ENCODE data around the gene SUPT3H.

SUPT3H gene

DNA sequence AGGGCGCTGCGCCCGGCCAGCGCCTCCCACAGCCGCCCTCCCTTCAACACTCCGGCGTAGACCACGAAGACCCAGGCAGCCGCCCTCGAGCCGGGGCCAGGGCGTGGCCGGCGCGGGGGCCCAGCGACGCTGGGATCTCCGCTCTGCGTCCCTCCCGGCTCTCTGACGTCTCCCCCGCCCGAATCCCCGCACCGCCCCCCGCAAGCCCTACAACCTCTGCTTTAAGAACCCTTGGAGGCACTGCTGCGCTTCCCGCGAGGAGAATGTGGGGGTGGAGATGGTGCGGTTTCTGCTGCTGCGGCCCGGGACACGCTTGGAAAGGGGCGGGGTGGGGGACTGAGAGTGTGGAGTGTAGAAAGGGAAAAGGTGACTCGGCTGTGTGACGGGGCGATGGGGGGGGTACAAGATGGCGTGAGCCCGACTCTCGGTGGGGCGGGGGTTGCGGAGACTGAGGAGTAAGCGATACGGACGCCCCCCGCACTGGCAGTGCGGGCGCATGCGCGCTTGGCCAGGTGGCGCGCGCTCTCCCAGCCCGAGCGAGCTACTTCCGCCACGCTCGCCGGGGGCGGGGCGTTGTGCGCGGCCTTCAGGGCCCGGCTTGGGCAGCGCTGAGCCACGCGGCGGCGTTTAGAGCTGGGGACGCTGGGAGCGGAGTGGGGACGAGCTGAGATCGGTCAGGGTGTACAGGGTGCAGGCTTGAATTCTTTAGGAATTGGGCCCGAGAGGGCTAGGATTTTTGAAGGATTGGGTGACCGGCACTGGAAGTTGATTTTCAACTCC is at the start of gene SUPT3H:
Gene SUPT3H, minus strand, starts transcription at position 381 of the 780 bp plus-strand sequence.
- peak; percentile 93 for DNase-seq

DNA sequence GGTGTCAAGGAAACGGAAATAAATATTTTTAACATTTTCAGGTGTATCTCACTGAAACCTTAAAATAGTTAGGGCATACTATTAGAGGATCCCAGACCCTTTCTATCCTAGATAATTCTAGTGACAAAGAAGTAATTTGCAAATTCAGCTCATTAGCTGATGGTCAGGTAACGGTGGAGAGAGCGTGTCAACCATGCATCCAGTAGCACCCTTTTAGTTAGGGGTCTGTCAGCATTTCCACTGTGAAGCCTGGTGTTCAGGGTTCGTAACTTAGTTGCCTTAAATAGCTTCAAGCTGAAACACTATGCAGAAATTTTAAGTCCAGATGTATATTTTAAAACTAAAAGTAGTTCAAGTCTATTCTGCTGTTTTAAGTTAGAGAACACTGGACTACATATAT is 48.5 kb upstream of the SUPT3H start:
- no peak for DNase-seq

DNA sequence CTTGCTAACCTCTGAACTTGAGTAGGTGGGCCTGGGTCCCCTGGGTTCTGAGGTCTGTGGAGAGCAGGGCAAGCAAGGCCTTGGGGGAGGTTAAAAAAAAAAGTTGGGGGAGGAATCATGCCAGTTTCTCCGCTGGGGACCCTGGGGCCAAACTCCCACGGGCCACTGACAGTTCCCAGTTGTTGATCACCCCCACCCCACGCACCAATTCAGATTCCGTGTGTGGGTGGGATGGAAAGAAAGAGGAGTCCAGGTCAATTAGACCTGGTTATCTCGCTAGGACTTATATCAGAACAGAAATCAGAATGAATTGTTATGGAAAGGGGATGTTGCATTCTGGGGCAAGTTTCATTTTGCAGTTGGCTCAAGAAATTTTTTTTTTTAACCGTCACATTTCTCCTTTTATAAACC is 46.7 kb upstream of the SUPT3H start:
- no peak for DNase-seq

DNA sequence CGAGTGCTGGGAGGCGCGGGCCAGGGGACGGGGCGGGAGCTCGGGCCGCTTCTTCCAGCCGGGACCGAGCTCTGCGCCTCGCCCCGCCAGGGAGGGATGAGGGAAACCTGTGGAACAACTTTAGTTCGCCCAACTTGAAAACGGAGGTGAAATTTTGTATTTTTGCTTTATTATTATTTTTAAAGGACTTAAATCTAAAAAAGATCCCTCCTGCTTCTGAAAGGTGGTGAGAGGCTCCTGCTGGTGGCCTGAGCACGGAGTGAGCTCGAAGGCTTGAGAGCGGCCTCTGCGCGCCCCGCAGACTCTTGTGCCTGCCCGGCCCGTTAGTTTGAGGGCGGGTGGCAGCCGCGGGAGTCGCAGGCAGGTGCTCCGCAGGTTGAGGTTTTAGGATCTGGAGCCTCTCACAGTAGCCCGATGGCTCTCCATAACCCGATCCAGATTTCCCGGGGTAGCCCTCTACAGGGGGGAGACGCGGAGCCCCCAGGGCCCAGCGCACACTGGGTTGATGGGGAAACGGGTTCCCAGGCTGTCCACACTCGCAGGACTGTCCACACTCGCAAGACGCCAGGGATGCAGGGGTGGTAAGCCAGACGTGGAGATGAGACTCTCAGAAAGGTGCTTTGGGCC is 46.2 kb upstream of the SUPT3H start:
- DNase-seq, result no peak

DNA sequence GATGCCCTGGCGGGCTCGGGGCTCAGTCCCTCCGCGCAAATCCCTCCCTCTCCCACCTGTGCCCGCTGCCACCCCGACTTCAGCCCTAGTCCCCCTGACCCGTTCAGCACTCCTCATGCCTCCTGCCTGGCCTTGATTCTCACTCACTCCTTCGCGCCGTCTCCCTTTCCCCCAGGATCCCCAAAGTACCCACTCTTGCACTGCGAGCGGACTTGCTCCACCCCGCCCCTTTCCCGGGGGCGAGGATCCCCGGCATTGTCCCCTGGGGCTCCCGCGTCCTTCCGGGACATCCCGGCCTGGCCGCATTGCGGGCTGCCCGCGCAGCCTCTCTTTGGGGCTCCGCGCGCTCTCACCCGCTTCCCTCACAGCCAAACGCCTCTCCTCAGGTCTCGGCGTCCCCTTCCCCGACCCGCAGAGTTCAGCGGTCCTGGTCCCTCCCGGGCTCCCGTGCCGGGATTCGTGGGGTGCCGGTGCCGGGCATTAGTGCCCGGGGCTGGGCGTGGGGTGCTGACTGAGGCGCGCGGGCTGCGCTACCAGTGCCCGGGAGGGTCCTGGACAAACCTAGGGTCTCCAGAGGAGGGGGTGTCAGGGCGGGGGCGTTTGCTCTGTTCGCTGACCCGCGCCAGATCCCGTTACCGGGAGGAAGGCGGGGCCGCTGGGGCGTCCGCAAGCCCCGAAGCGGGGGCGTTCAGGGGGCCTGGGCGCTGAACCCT is 45.5 kb upstream of the SUPT3H start:
- no peak for DNase-seq

DNA sequence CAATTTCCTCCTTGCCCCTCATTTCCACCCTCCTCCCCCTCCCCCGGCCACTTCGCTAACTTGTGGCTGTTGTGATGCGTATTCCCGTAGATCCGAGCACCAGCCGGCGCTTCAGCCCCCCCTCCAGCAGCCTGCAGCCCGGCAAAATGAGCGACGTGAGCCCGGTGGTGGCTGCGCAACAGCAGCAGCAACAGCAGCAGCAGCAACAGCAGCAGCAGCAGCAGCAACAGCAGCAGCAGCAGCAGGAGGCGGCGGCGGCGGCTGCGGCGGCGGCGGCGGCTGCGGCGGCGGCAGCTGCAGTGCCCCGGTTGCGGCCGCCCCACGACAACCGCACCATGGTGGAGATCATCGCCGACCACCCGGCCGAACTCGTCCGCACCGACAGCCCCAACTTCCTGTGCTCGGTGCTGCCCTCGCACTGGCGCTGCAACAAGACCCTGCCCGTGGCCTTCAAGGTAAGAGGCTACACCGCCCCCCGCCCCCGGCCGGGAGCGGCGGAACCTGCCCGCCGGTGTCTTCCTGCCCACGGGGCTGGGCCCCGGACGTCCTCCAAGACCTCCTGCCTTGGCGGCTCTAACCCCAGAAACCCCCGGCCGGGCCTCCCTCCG is 44.9 kb upstream of the SUPT3H start:
- DNase-seq, result peak; percentile 71

DNA sequence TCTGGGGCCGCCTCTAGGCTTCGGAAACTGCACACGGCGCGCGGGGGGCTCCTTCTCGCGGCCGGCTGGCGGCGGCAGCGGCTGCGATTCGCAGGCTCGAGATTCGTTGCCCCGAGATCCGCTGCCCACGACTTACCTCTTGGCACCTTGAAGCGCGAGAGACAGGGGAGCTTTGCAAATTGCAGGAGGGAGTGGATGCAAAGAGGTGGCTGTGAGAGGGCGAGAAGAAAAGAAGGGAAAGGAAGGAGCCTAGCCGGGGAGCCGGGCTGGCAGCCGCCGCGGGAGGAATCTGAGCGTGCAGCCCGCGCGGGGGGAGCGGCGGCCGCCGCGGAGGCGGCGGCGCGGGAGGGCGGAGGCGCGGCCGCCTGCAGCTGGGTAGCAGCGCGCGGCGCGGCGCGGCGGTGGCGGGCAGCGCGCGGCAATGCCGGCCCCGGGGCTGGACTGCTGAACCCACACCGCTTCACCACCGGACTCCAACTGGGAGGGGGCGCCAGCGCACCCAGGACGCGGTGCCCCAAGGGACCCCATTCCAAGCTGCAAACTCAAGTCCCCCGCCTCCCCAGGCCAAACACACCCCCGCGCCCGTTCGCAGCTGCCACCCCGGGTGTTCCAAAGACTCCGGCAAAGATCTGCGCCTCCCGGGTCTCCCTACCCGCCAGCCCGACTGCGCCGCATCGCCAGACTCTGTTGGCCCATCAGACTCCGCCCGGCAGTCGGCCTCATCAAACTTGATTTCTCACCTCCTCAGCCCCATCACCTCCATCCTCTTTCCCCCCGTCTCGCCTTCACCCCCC is 44.2 kb upstream of the SUPT3H start:
- peak; percentile 73 for DNase-seq

DNA sequence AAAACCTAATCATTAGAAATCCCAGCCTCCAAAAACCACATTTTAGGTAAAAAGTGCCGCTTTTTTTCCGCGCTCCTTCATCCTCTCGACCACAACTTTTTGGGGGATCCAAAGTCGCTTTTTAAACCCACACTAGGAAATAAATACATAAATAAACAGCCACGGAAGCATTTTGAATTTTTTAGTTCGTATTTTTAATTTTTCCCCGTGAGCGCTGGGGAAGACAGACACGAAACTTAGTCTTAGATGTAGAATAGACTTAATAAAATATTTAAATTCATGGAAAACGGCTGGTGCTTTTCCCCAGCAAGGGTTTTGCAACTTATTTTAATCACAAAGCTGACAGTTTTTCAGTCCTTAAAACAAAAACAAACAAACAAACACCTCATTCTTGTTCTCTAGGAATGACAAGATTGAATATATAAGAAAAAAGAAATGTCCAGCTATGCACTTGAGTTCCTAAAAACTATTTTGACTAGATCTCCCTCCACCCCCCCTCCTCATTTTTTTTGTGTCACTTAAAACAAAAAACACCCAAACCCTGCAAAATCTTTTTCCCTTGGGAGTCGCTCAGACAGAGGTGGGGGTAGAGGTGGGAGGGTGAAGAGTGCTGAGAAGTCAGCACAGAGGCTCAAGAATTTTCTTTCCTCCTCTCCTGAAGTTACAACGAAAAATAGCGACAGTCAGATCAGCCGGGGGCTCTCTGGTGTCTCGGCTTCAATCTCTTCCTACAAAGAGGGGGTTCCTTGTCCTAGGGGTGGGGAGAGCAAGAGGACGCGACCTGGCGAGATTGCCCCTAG is 43.4 kb upstream of the SUPT3H start:
- DNase-seq, result no peak

DNA sequence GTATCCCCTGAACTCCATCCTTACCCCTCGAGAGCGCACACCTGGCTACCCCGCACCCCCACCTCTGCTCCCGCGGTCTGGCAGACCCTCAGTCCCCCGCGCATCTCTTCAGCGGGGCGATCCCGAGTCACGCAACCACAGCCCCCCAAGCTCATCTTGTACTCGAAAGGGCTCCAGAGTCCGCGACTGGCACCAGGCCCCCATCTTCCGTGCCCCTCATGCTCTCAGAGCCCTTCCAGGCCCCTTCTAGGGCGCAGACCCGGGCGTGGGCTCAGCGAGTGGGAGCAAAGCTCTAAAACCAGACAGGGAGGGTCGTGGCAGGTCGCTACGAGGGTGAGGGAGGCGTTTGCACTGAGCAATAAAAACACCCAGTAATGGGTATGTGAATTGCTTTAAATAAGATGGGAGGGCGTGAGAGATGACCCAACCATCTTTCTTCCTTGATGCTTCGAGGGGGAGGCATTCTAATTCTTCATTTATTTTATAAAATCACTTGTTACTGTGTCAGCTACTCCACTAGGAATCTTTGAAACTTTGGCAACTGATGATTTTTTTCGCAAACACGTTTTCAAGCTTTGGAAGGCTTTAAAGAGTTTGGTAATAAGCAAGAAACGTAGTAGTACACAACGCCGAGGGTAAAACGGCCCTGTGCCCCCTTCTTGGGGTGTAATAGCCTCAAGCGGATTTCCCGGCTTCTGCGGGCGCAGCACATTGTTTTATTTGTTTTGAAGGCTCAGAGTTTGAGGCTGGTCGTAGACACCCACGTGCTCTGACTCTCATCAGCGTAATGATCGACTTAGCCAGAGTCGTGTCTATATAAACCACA is 42.6 kb upstream of the SUPT3H start:
- DNase-seq, result peak; percentile 78

DNA sequence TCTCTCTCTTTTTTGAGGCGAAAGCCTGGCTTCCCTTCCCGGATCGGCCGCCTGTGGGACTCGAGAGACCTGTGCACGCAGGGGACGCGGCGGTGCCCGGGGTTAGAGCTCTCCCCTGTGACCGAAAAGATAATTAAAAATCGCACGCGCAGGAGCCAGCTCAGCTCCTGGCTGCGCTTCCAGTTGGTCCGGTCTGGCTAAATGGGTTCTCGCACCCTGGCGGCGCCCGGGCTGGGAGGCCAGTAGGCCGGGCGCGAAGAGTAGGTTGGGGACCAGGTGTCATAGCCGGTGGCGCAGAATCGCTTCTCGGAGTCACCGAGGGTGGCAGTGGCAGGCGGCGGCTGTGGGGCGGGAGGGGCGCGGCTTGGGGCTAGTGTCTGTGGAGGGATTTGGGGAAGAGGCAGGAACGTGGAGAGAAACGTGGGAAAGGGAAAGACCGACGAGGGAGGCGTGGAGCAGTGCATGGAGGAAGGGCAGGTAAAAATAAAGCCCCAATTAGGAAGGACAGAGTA is 41.9 kb upstream of the SUPT3H start:
- DNase-seq, result peak; percentile 74

DNA sequence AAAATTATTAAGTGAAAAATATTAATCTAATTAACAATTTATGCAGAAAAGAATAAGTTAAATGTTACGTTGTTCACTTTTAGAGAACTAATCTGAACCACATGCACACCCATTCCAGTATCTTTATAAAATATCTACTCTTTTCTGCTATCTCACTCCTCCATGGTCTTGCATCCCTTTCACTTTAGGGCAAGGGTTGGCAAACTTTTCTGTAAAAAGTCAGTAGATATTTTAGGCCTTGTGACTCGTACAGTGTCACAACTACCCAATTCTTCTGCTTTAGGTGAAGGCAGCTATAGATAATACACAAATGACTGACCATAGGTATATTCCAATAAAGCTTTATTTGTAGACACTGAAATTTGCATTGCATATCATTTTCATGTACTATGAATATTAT is 39.7 kb upstream of the SUPT3H start:
- DNase-seq, result no peak

DNA sequence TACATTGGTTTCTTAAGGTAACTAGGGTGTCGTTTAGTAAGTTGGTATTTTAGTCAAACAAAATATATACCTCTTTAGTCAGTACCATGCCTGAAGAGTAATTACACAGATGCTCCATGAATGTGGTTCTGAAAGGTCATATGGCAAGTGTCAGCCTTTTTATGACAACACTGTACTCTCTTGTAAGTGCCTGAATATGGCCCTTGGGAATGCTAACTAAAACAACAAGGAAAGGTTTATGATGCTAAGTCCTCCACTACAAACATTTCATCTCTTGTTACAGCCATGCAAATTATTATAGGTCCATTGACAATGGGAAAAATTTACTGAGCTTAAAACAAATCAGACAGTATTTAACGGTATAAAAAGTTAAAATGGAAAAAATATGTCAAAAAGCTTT is 39.0 kb upstream of the SUPT3H start:
- DNase-seq, result no peak

DNA sequence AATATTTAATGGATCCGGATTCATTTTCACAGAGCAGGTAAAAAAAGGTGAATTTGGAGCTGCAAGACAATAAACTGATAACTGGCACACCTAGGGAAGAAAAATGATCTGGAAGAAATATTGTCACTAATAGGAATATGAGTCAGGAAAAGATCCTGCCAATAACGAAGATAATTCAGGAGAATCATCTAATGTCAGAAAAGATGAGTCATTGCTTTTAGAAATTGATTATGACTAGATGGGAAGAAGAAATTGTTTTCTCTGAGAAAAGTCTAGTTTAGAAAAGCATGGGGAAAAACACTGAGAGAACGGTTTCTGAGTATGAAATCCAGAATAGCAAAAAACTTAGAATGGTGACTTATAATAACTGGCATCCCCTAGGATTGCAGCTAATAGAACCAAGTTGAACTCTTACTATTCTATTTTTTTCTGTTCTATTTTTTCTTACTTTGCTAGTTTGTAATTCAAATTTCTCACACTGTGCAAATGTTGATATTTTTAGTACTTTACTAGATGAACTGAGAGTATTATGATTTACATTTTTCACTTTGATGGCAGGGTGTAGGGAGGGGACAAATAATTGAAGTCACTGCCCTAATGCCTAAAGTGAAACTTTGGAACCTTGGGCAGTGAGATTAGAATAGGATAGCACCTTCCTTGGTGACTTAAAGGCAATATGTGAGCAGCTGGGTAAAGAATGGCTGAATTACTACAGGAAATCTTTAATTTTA is 38.2 kb upstream of the SUPT3H start:
- no peak for DNase-seq

DNA sequence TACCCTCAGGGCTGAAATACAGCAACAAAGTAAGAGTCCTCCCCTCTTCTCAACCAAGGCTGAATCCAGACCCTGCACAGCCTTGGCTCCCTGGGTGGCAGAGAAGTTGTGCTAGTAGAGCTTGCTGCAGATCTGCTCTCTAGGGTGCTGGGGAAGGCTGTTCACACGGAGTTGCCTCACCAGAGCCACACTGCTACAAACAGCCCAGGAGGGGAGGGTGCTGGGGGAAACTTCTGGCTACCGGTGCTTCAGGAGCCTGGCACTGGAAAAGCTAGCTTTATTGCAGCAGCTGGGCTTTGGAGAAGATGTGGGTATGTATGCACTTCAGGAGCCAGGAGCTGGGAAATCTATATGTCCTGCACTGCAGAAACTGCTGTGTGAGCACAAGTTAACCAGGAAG is 37.6 kb upstream of the SUPT3H start:
- no peak for DNase-seq

DNA sequence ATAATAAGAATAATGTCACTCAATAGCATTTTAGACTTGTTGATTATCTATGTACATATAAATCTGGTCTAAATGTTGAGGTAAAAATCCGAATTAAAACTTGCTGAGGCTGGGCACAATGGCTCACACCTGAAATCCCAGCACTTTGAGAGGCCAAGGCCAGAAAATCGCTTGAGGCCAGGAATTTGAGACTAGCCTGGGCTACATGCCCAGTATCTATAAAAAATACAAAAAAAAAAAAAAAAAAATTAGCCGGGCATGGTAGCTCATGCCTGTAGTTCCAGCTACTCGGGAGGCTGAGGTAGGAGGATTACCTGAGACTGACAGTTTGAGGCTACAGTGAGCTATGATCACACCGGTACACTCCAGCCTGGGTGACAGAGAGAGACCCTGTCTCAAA is 34.2 kb upstream of the SUPT3H start:
- DNase-seq, result no peak

DNA sequence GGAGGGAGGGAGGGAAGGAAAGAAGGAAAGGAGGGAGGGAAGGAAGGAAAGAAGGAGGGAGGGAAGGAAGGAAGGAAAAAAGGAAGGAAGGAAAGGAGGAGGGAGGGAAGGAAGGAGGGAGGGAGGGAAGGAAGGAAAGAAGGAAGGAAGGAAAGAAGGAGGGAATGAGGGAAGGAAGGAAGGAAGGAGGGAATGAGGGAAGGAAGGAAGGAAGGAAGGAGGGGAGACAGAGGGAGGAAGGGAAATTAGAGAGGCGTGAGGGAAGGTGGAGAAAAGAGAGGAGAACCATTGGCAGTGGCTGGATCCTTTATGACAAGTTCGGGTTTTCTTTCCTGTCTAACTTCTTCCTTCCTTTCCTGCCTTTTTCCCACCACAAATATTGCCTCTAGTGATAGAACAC is 22.3 kb upstream of the SUPT3H start:
- DNase-seq, result no peak

DNA sequence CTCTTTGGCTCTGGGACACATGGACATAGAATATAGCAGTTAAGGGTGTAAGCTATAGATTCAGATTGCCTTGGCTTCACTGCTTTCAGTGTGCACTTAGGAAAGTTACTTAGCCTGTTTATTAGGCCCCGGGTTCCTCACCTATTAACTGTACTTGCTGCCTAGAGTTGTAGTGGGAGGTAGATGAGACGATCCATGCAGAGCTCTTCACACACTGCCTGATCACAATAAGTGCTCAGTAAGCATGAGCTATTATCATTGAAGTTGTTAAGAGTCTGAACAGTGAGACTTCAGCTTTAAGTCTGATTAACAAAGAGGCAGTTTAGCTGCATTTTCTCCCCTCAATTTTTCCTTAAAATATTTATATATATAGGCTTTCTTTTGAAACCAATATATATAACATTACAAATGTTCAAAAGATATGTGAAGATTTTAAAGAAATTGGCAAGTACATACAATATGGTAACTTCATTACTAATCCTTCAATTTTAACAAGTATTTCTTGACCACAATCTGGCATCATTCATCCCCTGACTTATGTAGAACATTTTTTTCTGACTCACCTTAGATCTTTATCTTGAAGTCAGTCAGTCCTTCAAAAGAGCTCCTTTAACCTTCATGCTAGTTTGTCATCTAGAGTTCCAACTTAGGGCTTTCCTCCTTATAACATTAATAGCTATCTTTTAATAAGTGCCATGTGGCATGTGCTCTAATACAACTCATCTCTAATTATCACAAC is 20.5 kb upstream of the SUPT3H start:
- DNase-seq, result peak; percentile 49

DNA sequence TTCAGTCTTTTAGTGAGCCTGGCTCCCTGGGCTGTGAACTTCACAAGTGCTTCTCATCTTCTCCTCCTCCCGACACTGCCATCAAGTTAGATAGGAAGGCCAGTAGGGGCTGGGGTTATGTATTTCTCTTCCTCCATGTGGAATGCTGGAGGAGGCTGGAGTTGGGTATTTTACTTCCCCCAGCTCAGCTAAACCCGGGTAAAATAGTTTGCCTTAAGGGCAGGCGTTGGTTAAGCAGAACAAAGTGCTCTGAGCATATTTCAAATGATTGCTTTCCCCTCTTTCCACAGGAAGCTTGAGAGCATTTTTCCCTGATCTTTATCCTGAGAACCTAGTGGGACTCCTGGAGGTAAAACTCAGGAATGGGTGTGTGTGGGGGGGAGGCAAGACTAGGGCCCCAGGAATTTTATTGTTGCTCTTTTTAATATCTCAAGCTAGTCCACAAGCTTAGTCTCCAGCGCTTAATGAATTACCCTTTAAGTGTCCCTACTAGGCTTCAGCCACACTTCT is 16.9 kb upstream of the SUPT3H start:
- DNase-seq, result no peak

DNA sequence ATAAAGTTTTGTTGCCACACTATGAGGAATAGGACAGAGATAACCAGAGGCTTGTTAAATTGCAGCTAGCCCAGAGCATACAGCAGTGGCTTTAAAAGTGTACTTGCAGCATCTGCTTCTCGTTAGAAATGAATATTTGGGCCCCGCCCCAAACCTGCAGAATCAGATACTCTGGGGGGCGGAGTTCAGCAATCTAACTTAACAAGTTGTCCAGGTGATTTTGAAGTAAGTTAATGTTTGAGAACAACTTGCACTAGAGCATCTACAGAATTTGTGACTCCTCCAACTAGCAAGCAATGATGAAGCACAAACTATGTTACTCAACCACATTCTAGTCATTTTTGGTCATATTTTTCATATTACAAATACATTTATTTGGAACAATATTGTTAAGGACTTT is 10.6 kb upstream of the SUPT3H start:
- DNase-seq, result no peak

Measured in activated CD4-positive, alpha-beta T cell treated with anti-CD3 and anti-CD28 coated beads, Interleukin-2, amount 50 U/mL, for 16 hours (primary cell).